Fibroblast of lung (primary cell): Measurements from ENCODE around the gene PAPLN.

Experiments
- CTCF ChIP-seq, 2 donors: IDR thresholded peaks in 1 of 2; conservative IDR thresholded peaks in 1 of 2; 1 replicate in 1 of 2; 2 replicates in 1 of 2; pipeline ENCODE4 v1.5.1; 2011 to 2012; ENCODE audit warnings: low read length in 2 of 2, control low read depth in 1 of 2, inconsistent platforms in 1 of 2, low read depth in 1 of 2, mild to moderate bottlenecking in 1 of 2
- EZH2 ChIP-seq: IDR thresholded peaks from 2 replicates; pipeline ENCODE4 v1.5.1; 2012; ENCODE audit warnings: low read length, control low read depth, mild to moderate bottlenecking; ENCODE audit errors: missing control alignments

GRCh38 chr14:73253323-73253610, 16.0 kb downstream of the PAPLN start:
- no peak for TF ChIP-seq CTCF (conservative IDR thresholded peaks at IDR 0.05 in 1 of 2, IDR thresholded peaks at IDR 0.05 in 1 of 2; ENCODE audit: low read depth in 1 of 2, low read length in 2 of 2)
- no peak for TF ChIP-seq EZH2
